Endothelial cell (in vitro differentiated cells): ENCODE results near the gene UPK1B. TPM values are rescaled to one million over a fixed set of nuclear protein-coding genes. Genes with fewer than 3 reads are reported as not detected.

Experiments used
- DNase-seq: peaks from one replicate; pipeline ENCODE4 v3.0.0; 2021; ENCODE audit warnings: low spot score
- H3K27ac Mint-ChIP-seq: one replicate; pipeline ENCODE4 v1.8.0; 2021; ENCODE audit warnings: mixed read lengths, inconsistent platforms; ENCODE audit not compliant: unreplicated experiment
- H3K27me3 Mint-ChIP-seq: one replicate; pipeline ENCODE4 v1.8.0; 2021; ENCODE audit warnings: mild to moderate bottlenecking, moderate library complexity, mixed read lengths, inconsistent platforms; ENCODE audit not compliant: unreplicated experiment
- H3K36me3 Mint-ChIP-seq: one replicate; pipeline ENCODE4 v1.8.0; 2021; ENCODE audit warnings: mild to moderate bottlenecking, low read depth, mixed read lengths, inconsistent platforms; ENCODE audit not compliant: unreplicated experiment
- H3K4me1 Mint-ChIP-seq: one replicate; pipeline ENCODE4 v1.8.0; 2021; ENCODE audit warnings: mild to moderate bottlenecking, mixed read lengths, inconsistent platforms; ENCODE audit not compliant: unreplicated experiment
- H3K4me3 Mint-ChIP-seq: one replicate; pipeline ENCODE4 v1.8.0; 2021; ENCODE audit warnings: mild to moderate bottlenecking, mixed read lengths, inconsistent platforms; ENCODE audit not compliant: unreplicated experiment
- H3K9me3 Mint-ChIP-seq: one replicate; pipeline ENCODE4 v1.8.0; 2021; ENCODE audit warnings: mixed read lengths, inconsistent platforms; ENCODE audit not compliant: unreplicated experiment
- CTCF ChIP-seq: fragments of 200-600 bp; sonication (generic); IDR thresholded peaks from one replicate; pipeline ENCODE4 v1.5.0; 2021; ENCODE audit warnings: antibody characterized with exemption; ENCODE audit not compliant: unreplicated experiment
- total RNA-seq: library from RNA; stranded (reverse); fragmentation: NEBNext Ultra II Directional; extraction: Animal tissue kit (Norgen Biotek cat#: 25700); gene quantifications from one replicate; pipeline ENCODE4 v1.2.1, GENCODE V29; 2021; ENCODE audit not compliant: unreplicated experiment

The UPK1B gene
- total RNA-seq, 1 donor from 2014 or later, result not detected

GRCh38 chr3:119148493-119149180 is 24.8 kb upstream of the UPK1B start:
- Mint-ChIP-seq H3K9me3 (no peaks in the 10 kb centered on the region), H3K4me3 (no peak overlapping the region), H3K4me1 (no peaks in the 10 kb centered on the region), H3K36me3 (no peaks in the 10 kb centered on the region), H3K27me3 (no peaks in the 10 kb centered on the region), H3K27ac (no peak overlapping the region)
- no peak for TF ChIP-seq CTCF
- DNase-seq, result no peak

GRCh38 chr3:119149484-119149883 is 23.9 kb upstream of the UPK1B start:
- no peak overlapping the region for H3K4me3 Mint-ChIP-seq
- no peaks in the 10 kb centered on the region for H3K36me3 Mint-ChIP-seq
- no peak overlapping the region for H3K27ac Mint-ChIP-seq
- no peak for DNase-seq
- no peaks in the 10 kb centered on the region for H3K27me3 Mint-ChIP-seq
- no peaks in the 10 kb centered on the region for H3K4me1 Mint-ChIP-seq
- no peaks in the 10 kb centered on the region for H3K9me3 Mint-ChIP-seq
- TF ChIP-seq CTCF, result no peak

- H3K4me1 Mint-ChIP-seq, result no peaks in the 10 kb centered on the region
- H3K27ac Mint-ChIP-seq, result no peak overlapping the region
- DNase-seq, result no peak
- TF ChIP-seq CTCF, result no peak
- peaks cover 3% of the 10 kb centered on the region for H3K27me3 Mint-ChIP-seq
- no peak overlapping the region for H3K4me3 Mint-ChIP-seq
- H3K36me3 Mint-ChIP-seq, result no peaks in the 10 kb centered on the region
- H3K9me3 Mint-ChIP-seq, result peaks cover 5% of the 10 kb centered on the region
These were observed 16.5 kb upstream of the UPK1B start for GRCh38 chr3:119156868-119157267.

- Mint-ChIP-seq H3K27ac (no peak overlapping the region), H3K9me3 (peaks cover 5% of the 10 kb centered on the region), H3K27me3 (peaks cover 3% of the 10 kb centered on the region), H3K4me1 (no peaks in the 10 kb centered on the region), H3K4me3 (no peak overlapping the region), H3K36me3 (no peaks in the 10 kb centered on the region)
- TF ChIP-seq CTCF, result no peak
- DNase-seq, result no peak
These were observed 15.4 kb upstream of the UPK1B start for GRCh38 chr3:119157971-119158370.

- no peak overlapping the region for H3K27ac Mint-ChIP-seq
- no peak for TF ChIP-seq CTCF
These were observed 13.0 kb upstream of the UPK1B start for GRCh38 chr3:119160361-119160760.

More at GRCh38 chr3:119160361-119160760, 13.0 kb upstream of the UPK1B start:
- H3K4me3 Mint-ChIP-seq, result no peak overlapping the region
- H3K4me1 Mint-ChIP-seq, result no peaks in the 10 kb centered on the region
- H3K27me3 Mint-ChIP-seq, result peaks cover 3% of the 10 kb centered on the region
- peaks cover 4% of the 10 kb centered on the region for H3K36me3 Mint-ChIP-seq
- peaks cover 5% of the 10 kb centered on the region for H3K9me3 Mint-ChIP-seq
- DNase-seq, result no peak
